DMS53 treated with DMSO at 0.1 percent for 48 hours (cell line): Measurements from ENCODE around the gene MOCS3.
"Not testable (repeated sequence)": the region's sequence is repeated elsewhere in the genome, so short reads cannot be mapped to it uniquely, and the experiment has no call there.

Source experiments
- DNase-seq: peaks from one replicate; lab custom pipeline; 2025; ENCODE audit not compliant: unreplicated experiment; lab: John Stamatoyannopoulos, UW

MOCS3 gene

DNA sequence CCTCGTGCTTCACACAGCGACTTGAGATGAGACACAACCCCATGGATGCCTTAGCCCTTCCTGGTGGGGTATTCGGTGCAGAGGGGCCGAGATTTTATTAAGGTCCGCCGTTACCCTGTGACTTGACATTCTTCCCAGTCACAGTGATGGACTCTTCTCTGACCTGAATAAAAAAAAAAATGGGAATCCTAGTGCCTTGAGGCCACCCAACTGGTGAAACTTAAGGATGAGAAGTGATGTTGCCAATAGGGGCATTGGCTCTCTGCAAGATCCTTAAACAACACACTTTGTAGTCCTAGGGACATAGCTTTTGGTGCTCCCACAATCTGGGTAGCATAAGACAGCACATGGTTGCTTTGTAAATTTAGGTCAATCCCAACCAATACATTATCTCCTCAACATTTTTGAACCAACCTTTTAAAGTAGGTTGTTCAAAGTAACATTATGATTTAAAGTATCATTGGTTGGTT, 26.6 kb upstream of the MOCS3 start:
- DNase-seq: no peak

DNA sequence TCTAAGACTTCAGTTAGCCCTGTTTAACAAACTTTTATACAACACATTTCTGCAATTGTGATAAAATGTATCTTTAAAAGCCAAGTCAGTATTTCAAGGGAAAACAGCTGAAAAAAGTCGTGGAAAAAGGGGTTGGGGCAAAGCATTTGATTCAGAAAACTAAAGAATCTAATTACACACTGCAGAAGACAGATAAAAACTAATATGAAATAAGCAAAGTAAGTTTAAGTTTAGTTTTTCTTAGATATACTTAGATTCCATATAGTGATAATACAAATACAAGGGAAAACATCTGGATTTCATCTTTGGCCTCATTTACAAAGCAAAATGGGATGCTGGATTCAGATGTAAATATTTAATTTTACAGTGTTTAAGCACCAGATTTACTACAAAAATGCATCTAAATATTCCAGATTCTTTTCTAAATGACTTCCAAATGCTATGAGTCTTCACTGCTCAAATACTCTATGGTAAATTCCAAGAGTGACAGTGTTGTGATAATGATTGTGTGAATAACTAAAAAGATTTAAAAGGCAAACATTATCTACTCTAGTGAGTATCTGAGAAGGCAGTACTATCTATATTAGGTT, 25.8 kb upstream of the MOCS3 start:
- DNase-seq: no peak

DNA sequence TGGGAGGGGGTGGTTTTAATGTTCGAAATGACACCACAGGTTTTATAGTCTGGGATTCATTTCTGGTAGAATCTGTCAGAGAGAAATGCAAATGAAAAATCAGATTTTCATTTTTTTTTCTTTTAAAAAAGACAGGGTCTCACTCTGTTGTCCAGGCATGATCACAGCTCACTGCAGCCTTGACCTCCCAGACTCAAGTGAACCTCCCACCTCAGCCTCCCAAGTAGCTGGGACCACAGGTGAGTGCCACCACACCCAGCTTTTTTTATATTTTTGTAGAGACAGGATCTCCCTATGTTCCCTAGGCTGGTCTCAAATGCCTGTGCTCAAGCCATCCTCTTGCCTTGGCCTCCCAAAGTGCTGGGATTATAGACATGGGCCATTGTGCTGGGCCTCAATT, 25.0 kb upstream of the MOCS3 start:
- DNase-seq: no peak

DNA sequence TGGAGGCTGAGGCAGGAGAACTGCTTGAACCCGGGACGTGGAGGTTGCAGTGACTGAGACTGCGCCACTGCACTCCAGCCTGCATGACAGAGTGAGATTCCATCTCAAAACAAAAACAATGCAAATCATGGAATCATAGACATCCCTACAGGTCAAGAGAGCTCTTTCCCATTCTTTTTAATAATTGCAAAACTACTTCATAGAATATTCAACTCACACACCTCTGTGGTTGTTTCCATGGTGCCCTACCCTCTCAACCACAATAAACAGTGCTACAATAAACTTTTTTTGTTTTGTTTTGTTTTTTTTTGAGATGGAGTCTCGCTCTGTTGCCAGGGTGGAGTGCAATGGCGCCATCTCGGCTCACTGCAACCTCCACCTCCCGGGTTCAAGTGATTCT, 15.5 kb upstream of the MOCS3 start:
- no peak for DNase-seq

DNA sequence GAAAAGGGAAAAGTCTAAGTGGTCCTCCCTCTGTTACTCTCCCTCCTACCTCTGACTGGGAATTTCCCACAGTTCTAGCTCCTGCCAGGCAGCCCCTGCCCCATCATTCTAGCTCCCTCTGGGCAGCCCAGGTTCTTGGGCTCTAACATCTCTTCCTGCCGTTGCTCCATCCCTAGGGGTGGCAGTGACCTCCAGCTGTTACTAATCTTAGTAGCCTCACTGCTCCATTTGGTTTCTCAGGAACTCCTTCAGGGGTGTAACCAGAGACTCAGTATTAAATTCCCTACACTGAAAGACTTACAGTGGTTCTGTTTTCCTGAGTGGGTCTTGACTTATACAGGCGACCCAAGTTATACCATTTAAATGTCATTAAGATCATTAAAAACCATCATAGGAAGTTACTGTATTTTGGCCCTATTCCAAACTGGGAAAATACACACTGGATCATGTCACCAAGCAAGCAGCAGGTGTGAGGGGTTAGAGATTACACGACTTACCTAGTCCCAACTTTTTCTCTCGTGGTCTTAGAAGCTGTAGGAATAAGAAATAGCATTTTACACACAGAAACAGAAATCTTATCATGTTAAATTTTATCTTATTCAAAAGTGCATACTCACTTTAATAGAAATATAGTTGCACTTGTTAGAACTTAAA, 10.4 kb upstream of the MOCS3 start:
- DNase-seq: no peak

DNA sequence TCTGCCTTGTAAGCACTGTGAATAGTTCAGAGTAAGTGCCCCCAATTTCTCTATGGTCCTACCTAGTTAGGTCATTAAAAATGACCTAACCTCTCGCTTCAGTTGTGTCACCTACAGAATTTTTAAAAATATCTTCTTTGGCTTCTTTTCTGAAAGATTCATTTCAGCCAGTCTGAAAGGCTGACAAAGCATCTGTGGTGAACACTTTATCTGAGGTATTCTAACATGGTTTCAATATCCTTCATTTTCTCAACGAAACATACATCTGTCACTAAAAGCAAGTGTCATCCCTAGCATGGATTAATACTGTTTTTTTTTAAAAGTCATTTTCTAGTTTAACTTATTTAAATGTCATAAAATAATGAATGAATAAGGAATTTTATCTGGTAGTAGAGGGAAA, 5.4 kb upstream of the MOCS3 start:
- DNase-seq: no peak

DNA sequence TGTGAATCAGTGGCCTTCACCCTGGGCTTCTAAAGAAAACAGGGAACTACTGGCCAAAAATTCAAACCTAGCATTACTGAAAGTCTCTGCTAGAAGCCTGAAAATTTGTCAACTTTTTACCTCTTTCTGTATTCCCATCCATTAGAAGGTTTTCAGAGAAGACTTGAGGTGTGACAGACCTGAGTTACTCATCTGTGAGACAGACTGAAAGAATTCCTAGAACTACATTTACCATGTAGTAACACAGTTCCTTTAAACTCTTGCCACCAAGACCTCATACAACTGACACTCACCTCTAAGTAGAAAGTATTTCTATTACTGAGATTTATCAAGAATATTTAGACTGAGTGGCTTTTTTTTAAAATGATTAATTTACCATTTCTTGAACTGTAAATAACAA, 4.8 kb upstream of the MOCS3 start:
- DNase-seq: no peak

DNA sequence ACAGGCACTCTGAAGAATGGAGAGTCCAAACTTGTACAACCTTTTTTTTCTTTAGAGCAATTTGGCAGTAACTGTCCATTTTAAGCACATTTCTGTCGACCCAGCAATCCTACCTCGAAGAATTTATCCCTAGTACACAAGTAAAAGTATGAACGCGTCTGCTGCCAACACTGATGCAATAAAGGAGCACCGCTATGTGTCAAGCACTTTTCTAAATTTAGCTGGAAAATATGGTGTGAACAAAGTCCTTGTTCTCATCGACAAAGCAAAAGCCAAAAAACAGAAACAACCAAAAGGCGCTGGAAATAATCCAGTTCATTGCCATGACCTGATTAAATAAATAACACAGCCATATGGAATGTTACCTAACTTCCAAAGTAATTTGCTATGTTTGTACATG, 1.3 kb upstream of the MOCS3 start:
- DNase-seq: no peak

DNA sequence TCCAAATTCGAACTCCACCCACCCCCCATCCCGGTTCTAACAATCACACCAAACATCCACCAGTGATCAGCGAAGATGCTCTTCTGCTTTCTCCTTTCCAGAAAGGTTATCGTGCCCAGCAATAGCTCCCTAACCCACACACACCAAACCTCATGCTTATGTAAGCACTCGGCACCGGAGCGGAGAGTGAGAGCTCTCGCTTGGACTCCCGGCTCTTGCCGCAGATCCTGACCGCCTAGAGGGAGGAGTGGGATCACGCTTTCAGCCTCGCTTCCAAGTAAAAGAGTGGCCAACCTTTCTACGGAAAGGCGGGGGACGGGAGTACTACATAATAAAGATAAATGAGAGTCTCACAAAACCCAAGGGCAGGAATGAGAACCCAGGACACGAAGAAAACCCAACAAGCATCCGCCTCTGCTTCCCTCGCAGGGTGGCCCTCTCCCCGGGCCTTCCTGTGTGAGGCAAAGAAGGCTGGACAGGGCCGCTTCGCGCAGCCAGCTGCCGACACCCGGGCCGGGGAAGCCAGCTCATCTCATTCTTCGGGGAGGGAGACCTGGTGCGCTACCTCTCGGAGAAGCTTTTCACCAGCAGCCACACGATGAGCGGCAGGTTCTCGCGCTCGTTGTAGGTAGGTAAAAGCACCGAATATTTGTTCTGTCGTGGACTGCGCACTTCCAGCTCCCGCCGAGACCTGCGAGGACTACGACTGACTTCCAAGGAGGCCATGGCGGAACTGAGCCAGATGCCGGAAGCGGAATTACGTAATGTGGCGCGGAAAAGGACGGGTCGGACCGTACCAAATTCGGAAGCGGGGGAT, 612 bp upstream of the MOCS3 start, which contains the start of gene DPM1:
Gene DPM1 (minus strand): TSS at position 735 of the 817 bp plus-strand sequence. CDS start 9 bp downstream, at position 726.
- peak; percentile 95 for DNase-seq

DNA sequence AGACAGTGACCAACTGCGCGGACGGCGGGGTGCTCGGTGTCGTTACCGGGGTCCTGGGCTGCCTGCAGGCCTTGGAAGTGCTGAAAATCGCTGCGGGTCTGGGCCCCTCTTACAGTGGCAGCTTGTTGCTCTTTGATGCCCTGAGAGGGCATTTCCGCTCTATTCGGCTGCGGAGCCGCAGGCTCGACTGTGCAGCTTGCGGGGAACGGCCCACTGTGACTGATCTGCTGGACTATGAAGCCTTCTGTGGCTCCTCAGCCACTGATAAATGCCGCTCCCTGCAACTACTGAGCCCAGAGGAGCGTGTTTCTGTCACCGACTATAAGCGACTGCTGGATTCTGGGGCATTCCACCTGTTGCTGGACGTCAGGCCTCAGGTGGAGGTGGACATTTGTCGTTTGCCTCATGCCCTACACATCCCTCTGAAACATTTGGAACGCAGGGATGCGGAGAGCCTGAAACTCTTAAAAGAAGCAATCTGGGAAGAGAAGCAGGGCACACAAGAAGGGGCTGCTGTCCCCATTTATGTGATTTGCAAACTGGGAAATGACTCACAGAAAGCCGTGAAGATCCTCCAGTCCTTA, 1.0 kb downstream of the MOCS3 start:
- no peak for DNase-seq

DNA sequence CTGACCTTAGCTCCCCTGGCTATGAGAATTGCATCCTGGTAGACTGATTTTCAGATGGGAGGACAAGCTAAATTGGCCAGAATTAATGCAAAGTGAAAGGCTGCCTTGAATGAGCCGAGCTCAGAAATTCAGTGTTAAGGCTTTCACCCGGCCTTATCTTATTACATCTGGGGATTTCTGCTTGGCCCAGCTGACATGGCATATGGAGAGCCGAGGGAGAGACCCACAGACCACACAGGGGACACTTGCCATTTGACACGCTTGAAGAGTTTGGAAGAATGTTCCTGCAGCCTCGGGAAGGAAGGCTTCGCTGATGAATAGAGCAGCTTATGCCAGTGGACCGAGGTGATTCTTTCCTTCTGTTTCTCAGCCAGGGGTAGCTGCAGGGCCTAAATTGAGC, 9.0 kb downstream of the MOCS3 start:
- DNase-seq: no peak

DNA sequence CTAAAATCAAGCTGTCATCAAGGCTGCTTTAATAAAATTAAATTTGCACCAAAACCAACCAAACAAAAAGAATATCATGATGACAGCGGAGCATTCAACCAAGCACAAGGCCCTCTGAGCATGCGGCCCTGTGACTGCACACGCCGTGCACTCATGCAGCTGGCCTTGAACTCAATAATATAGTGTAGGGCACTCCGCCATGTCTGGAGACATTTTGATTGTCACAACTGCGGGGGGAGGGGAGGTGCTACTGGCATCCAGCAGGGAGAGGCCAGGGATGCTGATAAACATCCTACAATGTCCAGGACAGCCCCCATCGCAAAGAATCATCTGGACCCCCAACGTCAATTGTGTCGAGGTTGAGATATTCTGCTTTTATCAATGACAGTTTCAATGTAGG, 9.7 kb downstream of the MOCS3 start:
- DNase-seq: no peak

DNA sequence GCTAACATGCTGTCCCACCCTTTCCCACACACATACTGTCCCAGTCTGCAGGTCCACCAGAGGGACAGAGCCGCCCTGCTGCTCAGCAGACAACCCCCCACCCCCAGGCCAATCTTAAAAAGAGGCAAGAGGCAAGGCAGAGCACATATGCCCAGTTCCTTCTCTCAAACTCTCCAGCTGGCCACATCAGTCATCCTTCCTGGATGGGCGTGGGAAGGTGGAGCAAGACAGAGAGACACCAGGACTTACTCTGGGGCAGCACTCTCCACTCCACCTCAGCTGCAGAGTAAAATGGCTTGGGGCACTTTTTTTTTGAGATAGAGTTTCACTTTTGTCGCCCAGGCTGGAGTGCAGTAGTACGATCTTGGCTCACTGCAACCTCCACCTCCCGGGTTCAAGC, 10.8 kb downstream of the MOCS3 start:
- no peak for DNase-seq

DNA sequence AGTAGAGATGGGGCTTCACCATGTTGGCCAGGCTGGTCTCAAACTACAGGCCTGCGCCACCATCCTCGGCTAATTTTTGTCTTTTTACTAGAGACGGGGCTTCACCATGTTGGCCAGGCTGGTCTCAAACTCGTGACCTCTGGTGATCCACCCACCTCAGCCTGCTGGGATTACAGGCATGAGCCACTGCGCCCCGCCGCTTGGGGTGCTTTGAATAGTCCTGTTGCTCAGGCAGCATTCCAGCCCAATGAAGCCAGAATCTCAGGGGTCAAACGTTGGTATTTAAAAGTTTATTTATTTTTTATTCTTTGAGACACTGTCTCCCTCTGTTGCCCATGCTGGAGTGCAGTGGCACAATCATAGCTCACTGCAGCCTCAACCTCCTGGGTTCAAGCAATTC, 11.3 kb downstream of the MOCS3 start:
- no peak for DNase-seq

DNA sequence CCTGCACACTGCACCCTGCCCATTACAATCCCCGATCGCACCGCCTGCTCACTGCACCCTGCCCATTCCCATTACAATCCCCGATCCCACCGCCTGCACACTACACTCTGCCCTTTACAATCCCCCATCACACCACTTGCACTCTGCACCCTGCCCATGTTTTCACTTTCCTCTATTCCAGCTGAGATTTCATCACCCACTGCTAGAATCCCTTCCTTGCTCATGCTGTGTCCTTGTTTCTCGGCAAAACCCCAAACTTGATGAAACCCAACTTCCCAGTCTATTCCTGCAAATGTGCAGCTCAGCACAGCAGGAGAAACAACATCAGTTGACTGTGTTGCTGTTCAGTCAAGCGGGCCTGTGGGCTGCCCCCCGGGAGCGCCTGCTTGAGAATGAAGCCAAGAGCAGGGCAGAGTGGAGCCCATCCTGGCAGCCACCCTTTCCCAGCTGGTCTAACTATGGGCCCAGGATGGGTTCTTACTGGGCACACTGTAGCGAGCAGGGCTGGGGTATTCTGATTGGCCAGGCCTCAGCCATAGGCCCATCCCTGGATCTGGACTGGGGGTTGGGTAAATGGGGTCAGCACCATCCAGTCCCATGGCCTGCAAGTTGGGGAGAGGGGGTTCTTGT, 17.2 kb downstream of the MOCS3 start:
- DNase-seq: no peak

DNA sequence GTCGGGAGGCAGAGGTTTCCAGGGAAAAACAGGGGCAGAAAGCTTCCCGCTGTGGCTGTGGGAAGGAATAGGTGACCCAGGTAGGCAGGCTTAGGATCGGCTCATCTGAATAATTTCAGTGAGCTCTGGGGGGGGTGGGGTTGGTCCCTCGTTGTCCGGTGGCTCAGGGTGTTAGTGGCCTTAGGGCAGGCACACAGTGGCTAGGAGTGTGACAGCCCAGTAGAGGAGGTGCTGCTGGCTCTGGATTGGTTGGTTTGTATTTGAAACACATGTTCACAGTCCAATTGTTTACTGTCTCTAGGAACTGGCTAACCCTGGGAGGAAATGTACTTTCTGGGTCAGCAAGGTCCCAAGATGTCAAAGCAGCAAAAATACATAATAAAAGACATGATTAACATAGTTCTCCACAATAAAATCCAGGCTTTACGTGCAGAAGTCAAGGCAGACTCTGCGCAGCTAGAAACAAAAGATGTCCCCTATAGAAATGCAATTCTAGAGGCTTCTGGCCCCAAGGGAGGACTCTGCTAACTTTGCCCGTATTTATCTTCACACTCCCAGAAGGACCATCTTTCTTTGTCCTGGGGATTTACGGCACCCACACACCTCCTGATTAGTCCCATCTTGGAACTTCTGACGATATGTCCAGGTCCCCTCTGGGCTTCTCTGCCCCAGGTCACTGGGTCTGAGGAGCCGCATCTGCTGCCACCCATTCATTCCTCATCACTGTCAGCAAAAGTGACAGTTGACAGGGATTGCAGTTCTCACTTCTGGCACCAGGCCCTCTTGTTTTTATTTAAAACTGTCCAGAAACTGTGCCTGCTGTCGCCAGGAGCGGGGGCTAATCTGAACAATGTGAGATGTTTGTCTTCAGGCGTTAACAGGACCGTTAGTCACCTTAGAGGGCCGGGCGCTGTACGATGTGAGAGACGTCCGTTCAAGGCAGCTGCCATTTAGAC, 18.7 kb downstream of the MOCS3 start:
- DNase-seq: no peak

DNA sequence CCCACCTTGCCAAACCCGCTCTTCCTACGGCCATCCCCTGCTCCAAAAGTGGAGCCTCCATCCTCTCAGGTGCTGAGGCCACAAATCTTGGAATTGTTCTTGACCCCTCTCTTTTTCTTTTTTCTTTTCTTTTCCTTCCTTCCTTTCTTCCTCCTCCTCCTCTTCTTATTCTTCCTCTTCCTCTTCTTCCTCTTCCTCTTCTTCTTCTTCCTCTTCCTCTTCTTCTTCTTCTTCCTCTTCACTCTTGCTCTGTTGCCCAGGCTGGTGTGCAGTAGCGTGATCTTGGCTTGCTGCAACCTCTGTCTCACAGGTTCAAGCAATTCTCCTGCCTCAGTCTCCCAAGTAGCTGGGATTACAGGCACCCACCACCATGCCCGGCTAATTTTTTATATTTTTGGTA, 19.9 kb downstream of the MOCS3 start:
- DNase-seq: not testable (repeated sequence)

DNA sequence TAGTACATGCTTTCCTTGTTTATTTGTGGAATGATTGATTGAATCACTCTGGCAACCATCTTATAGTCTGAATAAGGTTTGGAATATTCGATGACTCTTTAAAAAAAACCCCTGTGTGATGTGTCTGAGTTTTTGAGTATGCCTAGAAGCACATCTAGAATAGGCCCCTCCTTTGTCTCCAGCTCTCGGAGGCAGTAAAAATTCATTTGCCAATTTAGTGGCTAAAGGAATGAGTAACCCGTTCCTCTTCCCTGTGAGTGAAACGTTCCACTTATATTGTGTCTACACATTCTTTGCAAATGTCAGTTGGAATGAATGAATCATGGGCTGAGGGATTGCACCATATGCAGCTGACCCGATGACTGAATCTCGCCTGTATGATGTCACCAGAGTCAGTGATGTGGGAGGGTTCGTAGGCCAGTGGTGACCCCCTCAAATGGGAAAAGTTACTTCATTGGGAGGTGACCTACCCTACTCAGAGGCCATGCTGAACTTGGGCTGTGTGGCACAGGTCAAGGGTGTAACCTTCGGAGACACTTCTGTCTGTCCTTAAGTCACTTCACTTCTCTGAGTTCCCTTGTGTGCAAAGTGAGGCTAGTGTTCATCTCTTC, 21.6 kb downstream of the MOCS3 start:
- DNase-seq: no peak

DNA sequence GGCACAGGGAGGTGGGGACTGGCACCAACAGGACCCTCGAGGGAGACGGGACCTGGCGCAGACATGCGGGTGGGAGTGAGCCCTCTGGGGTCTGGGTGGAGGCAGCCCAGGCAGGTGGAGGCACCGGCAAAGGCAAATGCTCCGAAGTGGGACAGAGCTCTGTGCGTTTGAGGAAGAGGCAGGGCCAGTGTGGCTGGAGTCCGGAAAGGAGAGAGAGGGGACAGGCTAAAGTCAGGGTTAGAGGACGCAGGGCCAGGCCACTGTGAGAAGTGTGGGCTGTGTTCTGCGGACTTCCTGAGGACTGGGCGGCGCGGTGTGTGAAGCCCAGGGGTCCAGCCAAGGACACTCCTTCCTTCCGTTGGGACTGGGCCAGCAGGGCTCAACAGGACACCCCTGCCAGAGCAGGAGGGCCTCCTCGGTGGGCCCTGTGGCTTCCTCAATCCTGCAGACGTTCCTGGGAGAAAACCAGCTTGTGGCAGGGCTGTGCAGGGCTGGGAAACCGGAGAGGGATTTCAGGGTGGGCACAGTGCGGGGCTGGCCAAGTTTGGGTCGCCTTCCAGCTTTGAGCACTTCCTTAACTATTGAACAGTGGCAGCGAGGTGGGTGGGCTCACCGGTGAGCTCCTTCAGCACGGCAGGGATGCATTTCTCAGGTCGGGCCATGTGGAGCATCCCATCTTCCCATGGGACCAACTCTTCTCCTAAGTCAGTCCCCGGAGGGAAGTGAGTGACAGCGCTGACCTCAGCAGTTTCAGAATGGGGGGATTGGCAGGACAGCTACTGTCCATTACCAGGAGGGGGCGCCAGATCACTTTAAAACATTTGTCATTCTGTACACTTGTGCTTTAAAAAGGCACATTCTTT, 22.5 kb downstream of the MOCS3 start:
- DNase-seq: peak; percentile 6
